ENCODE data around the gene PIP4K2A. TPM values are rescaled to one million over a fixed set of nuclear protein-coding genes. Genes with fewer than 3 reads are reported as not detected.

The PIP4K2A gene
- total RNA-seq, 1 donor from 2014 or later: 37.6 TPM

DNA sequence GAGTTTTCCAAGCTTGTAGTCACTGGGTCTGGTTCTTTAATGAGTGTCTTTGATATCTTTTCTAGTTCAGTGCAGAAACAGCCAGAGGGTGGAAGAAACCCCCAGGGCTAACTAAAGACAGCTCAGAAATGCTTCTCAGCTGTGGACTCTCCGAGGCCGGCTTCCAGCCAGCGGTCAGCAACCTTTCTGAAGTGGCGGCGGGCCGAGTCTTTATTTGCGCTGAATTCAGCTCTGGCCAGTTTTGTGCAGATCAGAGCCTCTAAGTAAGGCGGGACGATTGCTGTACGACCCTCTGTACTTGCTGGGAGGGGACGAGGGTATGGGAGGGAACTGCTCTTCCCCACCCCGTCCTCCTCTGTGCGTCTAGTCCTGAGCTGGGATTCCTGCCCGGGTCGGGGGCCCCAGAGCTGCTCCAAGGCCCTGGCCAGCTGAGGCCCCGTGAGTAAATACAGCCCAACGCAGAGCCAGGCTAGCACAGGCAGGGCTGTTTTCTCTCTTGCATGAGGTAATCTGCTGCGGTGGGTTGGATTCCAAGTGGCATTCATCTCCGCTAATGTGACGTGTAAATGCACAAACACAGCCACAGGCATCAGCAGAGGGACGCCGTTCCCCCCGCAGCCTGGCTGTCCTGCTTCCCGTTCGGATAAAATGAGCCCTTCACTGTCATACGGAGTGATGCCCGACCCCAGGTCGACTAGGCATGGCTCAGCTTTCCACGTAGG lies 159.8 kb downstream of the PIP4K2A start:
- TF ChIP-seq, protein P1, sequence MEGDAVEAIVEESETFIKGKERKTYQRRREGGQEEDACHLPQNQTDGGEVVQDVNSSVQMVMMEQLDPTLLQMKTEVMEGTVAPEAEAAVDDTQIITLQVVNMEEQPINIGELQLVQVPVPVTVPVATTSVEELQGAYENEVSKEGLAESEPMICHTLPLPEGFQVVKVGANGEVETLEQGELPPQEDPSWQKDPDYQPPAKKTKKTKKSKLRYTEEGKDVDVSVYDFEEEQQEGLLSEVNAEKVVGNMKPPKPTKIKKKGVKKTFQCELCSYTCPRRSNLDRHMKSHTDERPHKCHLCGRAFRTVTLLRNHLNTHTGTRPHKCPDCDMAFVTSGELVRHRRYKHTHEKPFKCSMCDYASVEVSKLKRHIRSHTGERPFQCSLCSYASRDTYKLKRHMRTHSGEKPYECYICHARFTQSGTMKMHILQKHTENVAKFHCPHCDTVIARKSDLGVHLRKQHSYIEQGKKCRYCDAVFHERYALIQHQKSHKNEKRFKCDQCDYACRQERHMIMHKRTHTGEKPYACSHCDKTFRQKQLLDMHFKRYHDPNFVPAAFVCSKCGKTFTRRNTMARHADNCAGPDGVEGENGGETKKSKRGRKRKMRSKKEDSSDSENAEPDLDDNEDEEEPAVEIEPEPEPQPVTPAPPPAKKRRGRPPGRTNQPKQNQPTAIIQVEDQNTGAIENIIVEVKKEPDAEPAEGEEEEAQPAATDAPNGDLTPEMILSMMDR (IDR thresholded peaks at IDR 0.05; ENCODE audit: unreplicated experiment): no peak
- DNase-seq (ENCODE audit: low spot score in 2 of 2, unreplicated experiment in 2 of 2): peak; percentile 35 to 74
- Mint-ChIP-seq H3K4me3 (peak overlapping the region; percentile 58), H3K27me3 (ENCODE audit: low read depth) (no peaks in the 10 kb centered on the region), H3K27ac (peak overlapping the region; percentile 91), H3K4me1 (peaks cover 50% of the 10 kb centered on the region), H3K9me3 (no peaks in the 10 kb centered on the region), H3K36me3 (no peaks in the 10 kb centered on the region)

DNA sequence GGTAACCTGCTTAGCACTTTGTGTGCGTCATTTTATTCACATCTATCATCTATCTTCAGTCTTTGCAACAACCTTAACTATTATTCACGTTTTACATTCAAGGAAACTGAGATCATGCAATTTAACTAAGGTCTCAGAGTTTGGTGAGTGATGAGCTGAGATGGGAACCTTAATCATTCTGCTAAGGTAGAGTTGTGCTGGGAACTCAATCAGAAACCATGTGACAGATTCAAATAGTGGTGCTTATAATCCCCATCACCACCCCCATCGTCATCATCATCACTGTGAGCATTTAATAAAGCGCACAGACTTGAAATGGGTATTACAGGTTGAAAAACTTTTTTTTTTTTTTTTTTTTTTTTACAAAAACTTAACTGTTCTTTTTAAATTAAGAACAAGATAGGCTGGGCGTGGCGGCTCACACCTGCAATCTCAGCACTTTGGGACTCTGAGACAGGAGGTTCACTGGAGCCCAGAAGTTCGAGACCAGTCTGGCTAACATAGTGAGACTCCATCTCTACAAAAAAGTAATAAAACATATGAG lies 160.9 kb downstream of the PIP4K2A start:
- no peaks in the 10 kb centered on the region for H3K27me3 Mint-ChIP-seq (ENCODE audit: low read depth)
- H3K4me1 Mint-ChIP-seq: peaks cover 50% of the 10 kb centered on the region
- H3K36me3 Mint-ChIP-seq: peaks cover 3% of the 10 kb centered on the region
- TF ChIP-seq, protein P1 (IDR thresholded peaks at IDR 0.05; ENCODE audit: unreplicated experiment): no peak
- peak overlapping the region; percentile 49 for H3K27ac Mint-ChIP-seq
- H3K9me3 Mint-ChIP-seq: no peaks in the 10 kb centered on the region
- no peak for DNase-seq (ENCODE audit: low spot score in 2 of 2, unreplicated experiment in 2 of 2)
- no peak overlapping the region for H3K4me3 Mint-ChIP-seq

DNA sequence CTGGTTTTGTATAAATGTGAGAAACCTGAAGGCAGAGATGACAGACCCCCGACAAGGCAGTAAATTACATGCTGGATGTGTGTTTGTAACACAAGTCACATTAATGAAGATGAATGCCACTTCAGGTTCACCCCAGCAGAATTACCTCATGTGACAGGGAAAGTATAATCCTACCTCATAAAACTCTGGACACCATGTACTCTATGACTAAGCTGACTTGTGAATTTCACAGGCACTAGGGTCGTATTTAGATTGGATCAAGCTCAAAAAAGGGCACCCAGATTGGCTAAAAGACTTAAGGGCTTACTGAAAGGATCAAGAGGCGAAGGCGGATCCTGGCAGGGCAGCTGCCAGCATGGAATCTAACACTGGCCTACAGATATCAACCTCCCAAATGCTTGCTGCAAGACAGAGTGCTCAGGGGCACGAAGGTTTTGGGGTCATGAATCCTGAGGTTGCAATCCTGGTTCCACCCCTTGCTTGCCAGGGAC lies 161.4 kb downstream of the PIP4K2A start:
- no peaks in the 10 kb centered on the region for H3K27me3 Mint-ChIP-seq (ENCODE audit: low read depth)
- DNase-seq (ENCODE audit: low spot score in 2 of 2, unreplicated experiment in 2 of 2): no peak
- H3K9me3 Mint-ChIP-seq: no peaks in the 10 kb centered on the region
- H3K4me3 Mint-ChIP-seq: no peak overlapping the region
- H3K4me1 Mint-ChIP-seq: peaks cover 50% of the 10 kb centered on the region
- peaks cover 5% of the 10 kb centered on the region for H3K36me3 Mint-ChIP-seq
- H3K27ac Mint-ChIP-seq: peak overlapping the region; percentile 49
- TF ChIP-seq, protein P1 (IDR thresholded peaks at IDR 0.05; ENCODE audit: unreplicated experiment): no peak

DNA sequence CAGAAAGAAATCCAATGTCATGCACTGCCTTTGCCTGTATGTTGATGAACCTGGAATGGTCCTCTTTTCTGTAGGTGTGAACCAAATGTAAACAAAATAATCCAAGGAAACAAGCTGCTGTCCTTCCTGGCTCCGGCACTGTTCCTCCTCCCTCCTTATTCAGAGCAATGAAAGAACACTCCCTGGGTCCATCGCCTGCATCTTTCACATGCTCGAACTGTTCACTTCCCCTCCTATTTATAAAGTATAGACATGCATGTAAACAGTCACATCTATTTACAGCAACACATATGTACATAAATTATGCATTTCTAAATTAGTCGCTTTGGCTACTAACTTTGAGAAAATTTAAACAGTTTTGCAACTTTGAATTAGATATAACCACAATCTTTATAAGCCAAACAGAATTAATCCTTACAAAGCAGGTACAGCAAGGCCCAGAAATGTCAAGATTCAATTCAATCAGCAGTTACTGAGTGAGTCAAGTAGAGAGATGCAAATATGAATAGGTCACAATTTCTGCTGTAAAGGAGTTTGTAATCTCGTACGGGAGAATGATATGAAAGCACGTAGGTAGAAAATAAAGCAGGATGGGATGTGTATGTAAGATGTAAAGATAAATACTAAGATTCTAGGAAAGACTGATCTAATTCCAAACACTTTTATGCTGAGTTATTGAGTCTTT lies 162.6 kb downstream of the PIP4K2A start:
- Mint-ChIP-seq H3K4me3 (no peak overlapping the region), H3K27me3 (ENCODE audit: low read depth) (no peaks in the 10 kb centered on the region), H3K27ac (no peak overlapping the region)

DNA sequence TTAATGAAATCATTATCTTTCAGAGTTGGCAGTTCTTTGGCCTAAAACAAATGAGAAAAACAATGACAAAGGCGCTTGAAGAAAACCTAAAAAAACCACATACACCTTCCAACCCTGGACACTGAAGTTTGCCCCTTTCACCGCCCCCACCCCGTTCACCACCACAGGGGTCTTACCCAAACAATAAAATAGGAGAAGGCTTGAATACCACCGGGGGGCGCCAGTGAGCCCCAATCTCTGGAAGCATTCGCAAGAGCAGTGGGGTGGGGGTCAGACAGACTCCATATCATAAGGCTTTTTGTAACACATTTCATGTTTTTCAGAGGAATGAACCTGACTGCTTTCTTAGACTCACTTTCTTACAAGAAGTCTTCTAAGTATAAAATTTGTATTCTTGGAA lies 163.6 kb downstream of the PIP4K2A start:
- H3K36me3 Mint-ChIP-seq: peaks cover 13% of the 10 kb centered on the region
- peak; percentile 44 to 63 for DNase-seq (ENCODE audit: low spot score in 2 of 2, unreplicated experiment in 2 of 2)
- peaks cover 50% of the 10 kb centered on the region for H3K4me1 Mint-ChIP-seq
- TF ChIP-seq, protein P1 (IDR thresholded peaks at IDR 0.05; ENCODE audit: unreplicated experiment): peak; percentile 72
- no peaks in the 10 kb centered on the region for H3K27me3 Mint-ChIP-seq (ENCODE audit: low read depth)
- no peak overlapping the region for H3K4me3 Mint-ChIP-seq
- H3K27ac Mint-ChIP-seq: peak overlapping the region; percentile 50
- H3K9me3 Mint-ChIP-seq: no peaks in the 10 kb centered on the region

More for the DNA sequence above, 162.6 kb downstream of the PIP4K2A start:
- peaks cover 50% of the 10 kb centered on the region for H3K4me1 Mint-ChIP-seq
- H3K36me3 Mint-ChIP-seq: peaks cover 8% of the 10 kb centered on the region
- TF ChIP-seq, protein P1 (IDR thresholded peaks at IDR 0.05; ENCODE audit: unreplicated experiment): no peak
- no peak for DNase-seq (ENCODE audit: low spot score in 2 of 2, unreplicated experiment in 2 of 2)
- no peaks in the 10 kb centered on the region for H3K9me3 Mint-ChIP-seq
